ENCODE measurements around the gene CDX1.

The CDX1 gene

GRCh38 chr5:150181027-150181426 is 14.4 kb downstream of the CDX1 start:
- no peak for TF ChIP-seq CTCF (IDR thresholded peaks at IDR 0.05; ENCODE audit: low read depth, low read length)
- no peak overlapping the region for H3K4me3 ChIP-seq (replicated peaks in 1 of 2; ENCODE audit: low read depth in 2 of 2, low read length in 2 of 2)
- DNase-seq (ENCODE audit: low read depth in 2 of 2) = peak in 1 of 2 donors; percentile 45

GRCh38 chr5:150181766-150182545 is 15.4 kb downstream of the CDX1 start:
- DNase-seq (ENCODE audit: low read depth in 2 of 2) = no peak
- TF ChIP-seq CTCF (IDR thresholded peaks at IDR 0.05; ENCODE audit: low read depth, low read length) = no peak
- no peak overlapping the region for H3K4me3 ChIP-seq (replicated peaks in 1 of 2; ENCODE audit: low read depth in 2 of 2, low read length in 2 of 2)

GRCh38 chr5:150182774-150183173 is 16.2 kb downstream of the CDX1 start:
- no peak overlapping the region for H3K4me3 ChIP-seq (replicated peaks in 1 of 2; ENCODE audit: low read depth in 2 of 2, low read length in 2 of 2)
- no peak for DNase-seq (ENCODE audit: low read depth in 2 of 2)
- no peak for TF ChIP-seq CTCF (IDR thresholded peaks at IDR 0.05; ENCODE audit: low read depth, low read length)

- no peak for DNase-seq (ENCODE audit: low read depth in 2 of 2)
- H3K4me3 ChIP-seq (replicated peaks in 1 of 2; ENCODE audit: low read depth in 2 of 2, low read length in 2 of 2) = no peak overlapping the region
- TF ChIP-seq CTCF (IDR thresholded peaks at IDR 0.05; ENCODE audit: low read depth, low read length) = no peak
Measured at GRCh38 chr5:150183436-150183835, 16.9 kb downstream of the CDX1 start.

- DNase-seq (ENCODE audit: low read depth in 2 of 2) = no peak
- no peak overlapping the region for H3K4me3 ChIP-seq (replicated peaks in 1 of 2; ENCODE audit: low read depth in 2 of 2, low read length in 2 of 2)
- TF ChIP-seq CTCF (IDR thresholded peaks at IDR 0.05; ENCODE audit: low read depth, low read length) = no peak
Measured at GRCh38 chr5:150184006-150184405, 17.4 kb downstream of the CDX1 start.

GRCh38 chr5:150184990-150185912 is 18.7 kb downstream of the CDX1 start:
- no peak for DNase-seq (ENCODE audit: low read depth in 2 of 2)
- no peak for TF ChIP-seq CTCF (IDR thresholded peaks at IDR 0.05; ENCODE audit: low read depth, low read length)
- H3K4me3 ChIP-seq (replicated peaks in 1 of 2; ENCODE audit: low read depth in 2 of 2, low read length in 2 of 2) = no peak overlapping the region
